Ovary (tissue), 3 donors: ENCODE results near the gene FAM149B1.

ENCODE experiments used
- EP300 ChIP-seq: sonication (generic); formaldehyde crosslinking; IDR thresholded peaks from one replicate; pipeline ENCODE4 v1.6.1; 2017; ENCODE audit warnings: antibody characterized with exemption
- POLR2A ChIP-seq: fragments of 450-650 bp; IDR thresholded peaks from one replicate; pipeline ENCODE4 v1.6.1; 2017; ENCODE audit warnings: antibody characterized with exemption, mild to moderate bottlenecking, moderate library complexity
- TF ChIP-seq, protein P1 (sequence below), 3 donors: fragments of 450-650 bp in 2 of 3; fragments of 200-600 bp in 1 of 3; IDR thresholded peaks; one replicate each; pipeline versions ENCODE4 v1.5.1 to v1.8.0; 2016 to 2022; ENCODE audit warnings: antibody characterized with exemption in 3 of 3, mild to moderate bottlenecking in 1 of 3
- donor health status: DM: no; HTN: no; CAD: no.

DNA sequence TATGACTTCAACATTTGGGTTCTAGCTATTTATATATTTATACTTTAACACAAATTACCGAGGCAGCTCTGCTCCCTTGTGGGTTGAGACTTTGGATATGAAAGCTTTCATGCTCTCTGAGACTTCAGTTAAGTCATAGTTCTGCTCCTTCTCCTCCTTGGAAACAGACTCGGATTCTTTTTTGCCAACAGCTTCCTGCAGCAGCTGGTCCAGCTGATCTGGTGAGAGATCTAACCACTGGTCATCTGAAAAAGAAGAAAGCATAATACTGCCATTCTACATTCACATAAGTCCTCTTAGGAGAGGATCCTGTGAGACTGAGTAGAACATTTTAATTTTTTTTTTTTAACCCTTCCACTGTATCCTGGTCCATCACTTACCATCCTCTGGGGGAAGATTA is 28.7 kb upstream of the FAM149B1 start:
- no peak for TF ChIP-seq POLR2A
- TF ChIP-seq, protein P1, sequence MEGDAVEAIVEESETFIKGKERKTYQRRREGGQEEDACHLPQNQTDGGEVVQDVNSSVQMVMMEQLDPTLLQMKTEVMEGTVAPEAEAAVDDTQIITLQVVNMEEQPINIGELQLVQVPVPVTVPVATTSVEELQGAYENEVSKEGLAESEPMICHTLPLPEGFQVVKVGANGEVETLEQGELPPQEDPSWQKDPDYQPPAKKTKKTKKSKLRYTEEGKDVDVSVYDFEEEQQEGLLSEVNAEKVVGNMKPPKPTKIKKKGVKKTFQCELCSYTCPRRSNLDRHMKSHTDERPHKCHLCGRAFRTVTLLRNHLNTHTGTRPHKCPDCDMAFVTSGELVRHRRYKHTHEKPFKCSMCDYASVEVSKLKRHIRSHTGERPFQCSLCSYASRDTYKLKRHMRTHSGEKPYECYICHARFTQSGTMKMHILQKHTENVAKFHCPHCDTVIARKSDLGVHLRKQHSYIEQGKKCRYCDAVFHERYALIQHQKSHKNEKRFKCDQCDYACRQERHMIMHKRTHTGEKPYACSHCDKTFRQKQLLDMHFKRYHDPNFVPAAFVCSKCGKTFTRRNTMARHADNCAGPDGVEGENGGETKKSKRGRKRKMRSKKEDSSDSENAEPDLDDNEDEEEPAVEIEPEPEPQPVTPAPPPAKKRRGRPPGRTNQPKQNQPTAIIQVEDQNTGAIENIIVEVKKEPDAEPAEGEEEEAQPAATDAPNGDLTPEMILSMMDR (IDR thresholded peaks at IDR 0.05), result no peak
- TF ChIP-seq EP300, result no peak
